SK-N-SH (cell line): Measurements from ENCODE around the gene APP. TPM values are rescaled to one million over a fixed set of nuclear protein-coding genes. Genes with fewer than 3 reads are reported as not detected.

Source experiments
- CTCF ChIA-PET: fragments of 300-600, 350-600 bp; formaldehyde crosslinking; extraction: SDS; loops from one replicate; lab custom pipeline; 2021; lab: Yijun Ruan, JAX
- POLR2A ChIA-PET: fragments of 350-600 bp; sonication (Branson Sonifier 250); formaldehyde crosslinking; extraction: SDS; loops from one replicate; lab custom pipeline; 2020; ENCODE audit warnings: antibody characterized with exemption, inconsistent platforms; lab: Yijun Ruan, JAX
- DNase-seq: peaks from one replicate; pipeline ENCODE4 v3.0.0; 2012
- H2AFZ ChIP-seq: fragments of 200-600 bp; sonication (generic); 2 replicates; pipeline ENCODE4 v1.8.1; 2016; ENCODE audit warnings: antibody characterized with exemption, mild to moderate bottlenecking, low read depth
- H3F3A ChIP-seq: fragments of 200-600 bp; sonication (generic); replicated peaks from 2 replicates; pipeline ENCODE3; 2016; ENCODE audit warnings: antibody characterized with exemption, mild to moderate bottlenecking; ENCODE audit not compliant: insufficient read depth
- H3K27ac ChIP-seq, 2 experiments: fragments of 200-500 bp in 1 of 2; fragments of 200-600 bp in 1 of 2; sonication (Bioruptor generic) in 1 of 2; sonication (generic), shearing (Covaris generic) in 1 of 2; 2 replicates each; pipeline versions ENCODE4 v1.5.1 to v1.6.1; 2014 to 2016; ENCODE audit warnings: low read depth in 2 of 2, inconsistent platforms in 1 of 2, low read length in 1 of 2, mild to moderate bottlenecking in 1 of 2, mixed read lengths in 1 of 2
- H3K27me3 ChIP-seq: fragments of 200-600 bp; sonication (generic), shearing (Covaris generic); 2 replicates; pipeline ENCODE4 v1.6.1; 2016; ENCODE audit warnings: mixed run types; ENCODE audit not compliant: insufficient read depth
- H3K36me3 ChIP-seq, 2 experiments: fragments of 200-500 bp in 1 of 2; fragments of 200-600 bp in 1 of 2; sonication (Bioruptor generic) in 1 of 2; sonication (generic) in 1 of 2; replicated peaks in 1 of 2; 2 replicates each; pipeline versions ENCODE3 to v1.5.1; 2014 to 2016; ENCODE audit warnings: low read length in 1 of 2, mild to moderate bottlenecking in 1 of 2; ENCODE audit not compliant: insufficient read depth in 2 of 2, control insufficient read depth in 1 of 2
- H3K4me1 ChIP-seq, 2 experiments: fragments of 200-500 bp in 1 of 2; fragments of 200-600 bp in 1 of 2; sonication (Bioruptor generic) in 1 of 2; sonication (generic), shearing (Covaris generic) in 1 of 2; 2 replicates each; pipeline versions ENCODE4 v1.5.1 to v1.6.1; 2014 to 2016; ENCODE audit warnings: low read depth in 1 of 2, low read length in 1 of 2, mixed run types in 1 of 2; ENCODE audit not compliant: insufficient read depth in 2 of 2, control insufficient read depth in 1 of 2
- H3K4me2 ChIP-seq: fragments of 200-600 bp; sonication (generic), shearing (Covaris generic); 2 replicates; pipeline ENCODE4 v1.6.1; 2017; ENCODE audit warnings: mixed run types
- H3K4me3 ChIP-seq, 2 experiments: fragments of 200-500 bp in 1 of 2; fragments of 200-600 bp in 1 of 2; sonication (Bioruptor generic) in 1 of 2; sonication (generic), shearing (Covaris generic) in 1 of 2; 2 replicates each; pipeline versions ENCODE4 v1.5.1 to v1.8.1; 2014 to 2016; ENCODE audit warnings: low read depth in 2 of 2, inconsistent platforms in 1 of 2, low read length in 1 of 2, mild to moderate bottlenecking in 1 of 2, mixed read lengths in 1 of 2, moderate library complexity in 1 of 2
- H3K79me2 ChIP-seq: fragments of 200-600 bp; sonication (generic); 2 replicates; pipeline ENCODE4 v1.8.1; 2017; ENCODE audit warnings: mild to moderate bottlenecking; ENCODE audit not compliant: insufficient read depth
- H3K9ac ChIP-seq: fragments of 200-600 bp; sonication (generic); 2 replicates; pipeline ENCODE4 v1.6.1; 2017; ENCODE audit warnings: mixed run types
- H3K9me2 ChIP-seq: fragments of 200-600 bp; sonication (generic); 2 replicates; pipeline ENCODE4 v1.6.1; 2017; ENCODE audit warnings: mixed run types
- H3K9me3 ChIP-seq: fragments of 200-600 bp; sonication (generic); 2 replicates; pipeline ENCODE4 v1.6.1; 2017; ENCODE audit warnings: mixed run types, mild to moderate bottlenecking, moderate library complexity
- H4K20me1 ChIP-seq: fragments of 200-600 bp; sonication (generic); 2 replicates; pipeline ENCODE4 v1.6.1; 2017; ENCODE audit warnings: mild to moderate bottlenecking, mixed run types; ENCODE audit not compliant: insufficient read depth
- ELF1 ChIP-seq: IDR thresholded peaks from 2 replicates; pipeline ENCODE4 v1.4.0; 2012
- EZH2phosphoT487 ChIP-seq: fragments of 200-600 bp; sonication (generic); IDR thresholded peaks from 2 replicates; pipeline ENCODE4 v1.6.1; 2017; ENCODE audit warnings: low read depth, mixed run types, mild to moderate bottlenecking, antibody characterized with exemption, moderate library complexity, borderline replicate concordance
- FOXJ3 ChIP-seq: sonication (generic); formaldehyde crosslinking; IDR thresholded peaks from 2 replicates; pipeline ENCODE4 v1.5.1; 2020; ENCODE audit warnings: mild to moderate bottlenecking, missing genetic modification reagents
- GATA2 ChIP-seq: sonication (generic); formaldehyde crosslinking; IDR thresholded peaks from 2 replicates; pipeline ENCODE4 v1.5.0; 2020; ENCODE audit warnings: mild to moderate bottlenecking, missing genetic modification reagents
- MXI1 ChIP-seq: IDR thresholded peaks from 2 replicates; pipeline ENCODE4 v1.6.1; 2012; ENCODE audit warnings: mild to moderate bottlenecking, low read depth, low read length, improper control_type of control experiment
- NFIC ChIP-seq: IDR thresholded peaks from 2 replicates; pipeline ENCODE4 v1.4.0; 2012; ENCODE audit warnings: borderline replicate concordance
- NRF1 ChIP-seq: IDR thresholded peaks from 2 replicates; pipeline ENCODE4 v1.6.1; 2012; ENCODE audit warnings: low read depth, mild to moderate bottlenecking, low read length
- RAD21 ChIP-seq: IDR thresholded peaks from 2 replicates; pipeline ENCODE4 v1.6.1; 2012; ENCODE audit warnings: mild to moderate bottlenecking, low read length
- RCOR1 ChIP-seq: fragments of 150-350 bp; IDR thresholded peaks from 2 replicates; pipeline ENCODE4 v1.6.1; 2017; ENCODE audit warnings: antibody characterized with exemption, low read length
- SIN3A ChIP-seq: IDR thresholded peaks from 2 replicates; pipeline ENCODE4 v1.6.1; 2012; ENCODE audit warnings: low read depth, mild to moderate bottlenecking, low read length, moderate library complexity, borderline replicate concordance
- SMC3 ChIP-seq: IDR thresholded peaks from 2 replicates; pipeline ENCODE4 v1.6.1; 2012; ENCODE audit warnings: low read depth, low read length, improper control_type of control experiment
- TEAD4 ChIP-seq: IDR thresholded peaks from 2 replicates; pipeline ENCODE4 v1.4.0; 2012; ENCODE audit warnings: mild to moderate bottlenecking, borderline replicate concordance; ENCODE audit not compliant: insufficient read depth
- WGBS: methylation state at CpG from one replicate; pipeline ENCODE4 v1.1.6; 2017; ENCODE audit warnings: low lambda C conversion rate; 5-methylcytosine and 5-hydroxymethylcytosine counted together
- polyA plus RNA-seq, 3 experiments: library from polyadenylated mRNA; depleted of rRNA; stranded (reverse); fragments of >200 nt; gene quantifications; 2 replicates each; pipeline ENCODE4 v1.2.3, GENCODE V29; 2012

APP gene
- polyA plus RNA-seq, 1 of the 3 experiments (the other 2 are of a cell fraction), result 780 TPM

GRCh38 chr21:25983745-25984144, 186.8 kb downstream of the APP start:
- 63% methylated on average over 3 of the region's 3 CpGs for WGBS
- ChIA-PET CTCF (interaction anchor here (1.5 kb wide), 1 partner anchor 10 kb away, joined by 3 read pairs; no protein-coding TSS in a partner anchor), POLR2A (no interaction called here)
- H3F3A ChIP-seq, result no peaks in the 10 kb centered on the region
- no peaks in the 10 kb centered on the region for H4K20me1 ChIP-seq
- H3K9me3 ChIP-seq, result no peaks in the 10 kb centered on the region
- no peak overlapping the region for H2AFZ ChIP-seq
- H3K4me1 ChIP-seq, result peaks cover 8 to 9% of the 10 kb centered on the region in 2 experiments; a peak in 3 of 4 replicates
- TF ChIP-seq RCOR1, result peak; percentile 52; the same call in 1 of the 2 replicates
- peak; percentile 44; the same call in 1 of the 2 replicates for TF ChIP-seq MXI1
- TF ChIP-seq ELF1, result no peak
- no peak for TF ChIP-seq NRF1
- TF ChIP-seq GATA2, result peak; percentile 66; the same call in 1 of the 2 replicates
- no peaks in the 10 kb centered on the region for H3K9me2 ChIP-seq
- H3K79me2 ChIP-seq, result no peaks in the 10 kb centered on the region
- H3K4me2 ChIP-seq, result no peak overlapping the region
- H3K36me3 ChIP-seq, result peaks cover 34 to 41% of the 10 kb centered on the region in 2 experiments
- no peak overlapping the region for H3K9ac ChIP-seq
- no peaks in the 10 kb centered on the region for H3K27me3 ChIP-seq
- DNase-seq, result peak; percentile 46
- no peak overlapping the region for H3K4me3 ChIP-seq
- 0 out of 4 replicates have a peak overlapping the region, but pooled peaks of 1 of the 2 experiments have one; percentile 39 for H3K27ac ChIP-seq

GRCh38 chr21:25980710-25981109, 189.9 kb downstream of the APP start:
- no peaks in the 10 kb centered on the region for H3K27me3 ChIP-seq
- no peaks in the 10 kb centered on the region for H3K9me2 ChIP-seq
- peaks cover 51 to 52% of the 10 kb centered on the region in 2 experiments for H3K36me3 ChIP-seq
- ChIA-PET CTCF (interaction anchor here (1.5 kb wide), 1 partner anchor 18 kb away, joined by 3 read pairs; no protein-coding TSS in a partner anchor), POLR2A (no interaction called here)
- no peak overlapping the region for H2AFZ ChIP-seq
- peaks cover 8 to 9% of the 10 kb centered on the region in 2 experiments; a peak in 3 of 4 replicates for H3K4me1 ChIP-seq
- H4K20me1 ChIP-seq, result no peaks in the 10 kb centered on the region
- no peak overlapping the region for H3K9ac ChIP-seq
- H3K79me2 ChIP-seq, result no peaks in the 10 kb centered on the region
- no peak for DNase-seq
- H3K4me2 ChIP-seq, result no peak overlapping the region
- no peaks in the 10 kb centered on the region for H3K9me3 ChIP-seq
- WGBS, result 90% methylated on average over 3 of the region's 3 CpGs
- H3K4me3 ChIP-seq, result no peak overlapping the region
- no peaks in the 10 kb centered on the region for H3F3A ChIP-seq
- no peak overlapping the region for H3K27ac ChIP-seq
- TF ChIP-seq SIN3A (no peak), RAD21 (no peak), GATA2 (no peak), TEAD4 (no peak), SMC3 (no peak), FOXJ3 (CRISPR knock-in tag) (no peak), NRF1 (no peak), EZH2phosphoT487 (no peak), NFIC (no peak)
